GM12878 (cell line): ENCODE measurements around the gene CCSER1. TPM values are rescaled to one million over a fixed set of nuclear protein-coding genes. Genes with fewer than 3 reads are reported as not detected.

Experiments used
- BACH1 ChIP-seq: fragments of 450-650 bp; IDR thresholded peaks from 2 replicates; pipeline ENCODE4 v1.6.1; 2017; ENCODE audit warnings: mild to moderate bottlenecking, borderline replicate concordance
- CBFB ChIP-seq: IDR thresholded peaks from 2 replicates; pipeline ENCODE4 v1.6.1; 2016; ENCODE audit warnings: antibody characterized with exemption, low read depth
- CHD1 ChIP-seq: IDR thresholded peaks from 2 replicates; pipeline ENCODE4 v1.6.1; 2012; ENCODE audit warnings: low read depth, low read length, improper control_type of control experiment
- CHD2 ChIP-seq: IDR thresholded peaks from 2 replicates; pipeline ENCODE4 v1.6.1; 2011; ENCODE audit warnings: low read depth, low read length, improper control_type of control experiment, borderline replicate concordance
- EED ChIP-seq: sonication (generic); IDR thresholded peaks from 2 replicates; pipeline ENCODE4 v1.6.1; 2016; ENCODE audit warnings: antibody characterized with exemption, low read depth
- EGR1 ChIP-seq, 2 experiments: IDR thresholded peaks; 1 replicate in 1 of 2; 2 replicates in 1 of 2; pipeline ENCODE4 v1.6.1; 2011 to 2012; ENCODE audit warnings: low read depth in 2 of 2, low read length in 2 of 2, borderline replicate concordance in 1 of 2, mild to moderate bottlenecking in 1 of 2, moderate library complexity in 1 of 2
- ESRRA ChIP-seq: IDR thresholded peaks from 2 replicates; pipeline ENCODE4 v1.6.1; 2012; ENCODE audit warnings: mild to moderate bottlenecking, low read length, improper control_type of control experiment
- FOS ChIP-seq: IDR thresholded peaks from 3 replicates; pipeline ENCODE4 v1.6.1; 2011; ENCODE audit warnings: borderline replicate concordance; ENCODE audit not compliant: insufficient read length; ENCODE audit errors: extremely low read depth
- FOXK2 ChIP-seq: fragments of 450-650 bp; IDR thresholded peaks from 2 replicates; pipeline ENCODE4 v1.6.1; 2017; ENCODE audit warnings: mild to moderate bottlenecking, moderate library complexity
- IRF4 ChIP-seq: IDR thresholded peaks from 2 replicates; pipeline ENCODE4 v1.6.1; 2011; ENCODE audit warnings: low read depth, low read length
- MXI1 ChIP-seq: fragments of 150-350 bp; IDR thresholded peaks from 2 replicates; pipeline ENCODE4 v1.6.1; 2011; ENCODE audit warnings: low read depth, mild to moderate bottlenecking, inconsistent platforms, low read length, improper control_type of control experiment
- MYB ChIP-seq: fragments of 150-350 bp; IDR thresholded peaks from 2 replicates; pipeline ENCODE4 v1.6.1; 2014; ENCODE audit warnings: mild to moderate bottlenecking, low read depth, low read length, borderline replicate concordance
- NBN ChIP-seq: fragments of 450-650 bp; IDR thresholded peaks from 2 replicates; pipeline ENCODE4 v1.6.1; 2016
- NFYB ChIP-seq: IDR thresholded peaks from 2 replicates; pipeline ENCODE4 v1.6.1; 2011; ENCODE audit warnings: low read depth, mild to moderate bottlenecking, low read length, improper control_type of control experiment, moderate library complexity; ENCODE audit not compliant: insufficient read depth
- NR2F1 ChIP-seq: fragments of 450-650 bp; conservative IDR thresholded peaks from 2 replicates; pipeline ENCODE4 v1.6.1; 2017; ENCODE audit warnings: mild to moderate bottlenecking
- PAX8 ChIP-seq: fragments of 450-650 bp; IDR thresholded peaks from 2 replicates; pipeline ENCODE4 v1.6.1; 2017; ENCODE audit warnings: mild to moderate bottlenecking, moderate library complexity
- POU2F2 ChIP-seq: IDR thresholded peaks from 3 replicates; pipeline ENCODE4 v1.6.1; 2011; ENCODE audit warnings: low read depth, mild to moderate bottlenecking, low read length, borderline replicate concordance
- SIN3A ChIP-seq: IDR thresholded peaks from 2 replicates; pipeline ENCODE4 v1.6.1; 2012; ENCODE audit warnings: low read depth, low read length, improper control_type of control experiment
- SRF ChIP-seq, 2 experiments: IDR thresholded peaks; 2 replicates each; pipeline ENCODE4 v1.6.1; 2011; ENCODE audit warnings: low read depth in 2 of 2, low read length in 2 of 2, mild to moderate bottlenecking in 1 of 2, moderate library complexity in 1 of 2
- STAT1 ChIP-seq: fragments of 450-650 bp; conservative IDR thresholded peaks from 2 replicates; pipeline ENCODE4 v1.6.1; 2014; ENCODE audit warnings: antibody characterized with exemption, mild to moderate bottlenecking
- TAF1 ChIP-seq: IDR thresholded peaks from 2 replicates; pipeline ENCODE4 v1.6.1; 2011; ENCODE audit warnings: mild to moderate bottlenecking, low read depth, low read length, borderline replicate concordance
- TARDBP ChIP-seq: IDR thresholded peaks from 2 replicates; pipeline ENCODE4 v1.6.1; 2016; ENCODE audit warnings: borderline replicate concordance
- polyA plus RNA-seq, 11 experiments: library from polyadenylated mRNA; depleted of rRNA in 4 of 11; unstranded in 6 of 11; stranded (reverse) in 5 of 11; fragments of >200 nt; fragmentation: Nextera tagmentation in 4 of 11; fragmentation: Illumina TruSeq in 1 of 11; extraction: Ambion mirVana in 4 of 11; extraction: Trizol in 1 of 11; gene quantifications; 1 replicate in 1 of 11; 2 replicates in 10 of 11; pipeline versions ENCODE4 v1.2.1 to v1.2.3, GENCODE V29; 2011 to 2016; ENCODE audit warnings: inconsistent platforms in 2 of 11, missing spikeins in 2 of 11, low read depth in 1 of 11
- total RNA-seq, 4 experiments: library from RNA; depleted of rRNA in 3 of 4; stranded (reverse); fragments of >200 nt in 3 of 4; fragmentation: Illumina TruSeq in 1 of 4; extraction: Trizol in 1 of 4; gene quantifications; 2 replicates each; pipeline versions ENCODE4 v1.2.1 to v1.2.3, GENCODE V29; 2013 to 2021
- TF ChIP-seq, protein P1 (sequence below): fragments of 150-350 bp; IDR thresholded peaks from 2 replicates; pipeline ENCODE4 v1.6.1; 2014; ENCODE audit warnings: mild to moderate bottlenecking, low read depth, low read length
- TF ChIP-seq, protein P2 (sequence below): IDR thresholded peaks from 2 replicates; pipeline ENCODE4 v1.6.1; 2012; ENCODE audit warnings: low read depth, low read length, improper control_type of control experiment
- TF ChIP-seq, protein P3 (sequence below): fragments of 450-650 bp; IDR thresholded peaks from 2 replicates; pipeline ENCODE4 v1.6.1; 2016; ENCODE audit warnings: mild to moderate bottlenecking
- TF ChIP-seq, protein P4 (sequence below): IDR thresholded peaks from 2 replicates; pipeline ENCODE4 v1.6.1; 2011; ENCODE audit warnings: low read depth, mild to moderate bottlenecking, low read length, moderate library complexity, borderline replicate concordance; ENCODE audit errors: extremely low read depth
- TF ChIP-seq, protein P5 (sequence below): fragments of 450-650 bp; IDR thresholded peaks from 2 replicates; pipeline ENCODE4 v1.6.1; 2014; ENCODE audit warnings: mild to moderate bottlenecking

The CCSER1 gene
- total and polyA plus RNA-seq, 10 of the 15 experiments (the other 5 are each of a cell fraction or from before 2014, with no cell fraction given), result 0.22 to 2.7 (median 1.0) TPM

DNA sequence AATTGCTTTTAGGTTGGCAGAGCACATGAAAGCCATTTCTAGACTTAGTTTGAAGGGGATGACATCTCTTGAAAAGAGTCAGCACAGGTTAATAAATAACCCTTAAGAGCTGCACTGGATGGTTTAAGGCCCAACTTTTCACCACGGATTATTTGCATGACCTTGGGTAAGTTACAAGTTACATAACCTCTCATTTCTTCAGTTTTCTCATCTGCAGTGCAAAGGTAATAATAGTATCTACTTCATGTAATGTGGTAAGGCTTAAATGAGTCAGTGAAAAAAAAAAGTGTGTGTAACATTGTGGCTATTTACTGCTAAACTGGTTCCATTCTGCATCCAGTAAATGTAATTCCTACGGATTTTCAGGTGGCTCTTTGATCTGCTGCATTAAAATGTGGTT lies 715.8 kb downstream of the CCSER1 start (continued):
- TF ChIP-seq, protein P1, sequence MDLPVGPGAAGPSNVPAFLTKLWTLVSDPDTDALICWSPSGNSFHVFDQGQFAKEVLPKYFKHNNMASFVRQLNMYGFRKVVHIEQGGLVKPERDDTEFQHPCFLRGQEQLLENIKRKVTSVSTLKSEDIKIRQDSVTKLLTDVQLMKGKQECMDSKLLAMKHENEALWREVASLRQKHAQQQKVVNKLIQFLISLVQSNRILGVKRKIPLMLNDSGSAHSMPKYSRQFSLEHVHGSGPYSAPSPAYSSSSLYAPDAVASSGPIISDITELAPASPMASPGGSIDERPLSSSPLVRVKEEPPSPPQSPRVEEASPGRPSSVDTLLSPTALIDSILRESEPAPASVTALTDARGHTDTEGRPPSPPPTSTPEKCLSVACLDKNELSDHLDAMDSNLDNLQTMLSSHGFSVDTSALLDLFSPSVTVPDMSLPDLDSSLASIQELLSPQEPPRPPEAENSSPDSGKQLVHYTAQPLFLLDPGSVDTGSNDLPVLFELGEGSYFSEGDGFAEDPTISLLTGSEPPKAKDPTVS, result no peak
- TF ChIP-seq MXI1 (no peak), POU2F2 (no peak), STAT1 (no peak), EGR1 (IDR thresholded peaks at IDR 0.05; ENCODE audit: borderline replicate concordance in 1 of 2, low read depth in 2 of 2, low read length in 2 of 2) (no peak), CBFB (no peak), PAX8 (no peak), SRF (IDR thresholded peaks at IDR 0.05; ENCODE audit: low read depth in 2 of 2, low read length in 2 of 2) (no peak), IRF4 (no peak), EED (no peak), NFYB (no peak), FOXK2 (no peak), NR2F1 (peak; percentile 56; the same call in 1 of the 2 replicates), CHD1 (no peak), ESRRA (no peak), BACH1 (peak; percentile 42; the same call in 1 of the 2 replicates), MYB (no peak), SIN3A (no peak), FOS (no peak), CHD2 (no peak), TAF1 (no peak), TARDBP (no peak), NBN (peak; percentile 71; the same call in 1 of the 2 replicates)
- TF ChIP-seq, protein P2, sequence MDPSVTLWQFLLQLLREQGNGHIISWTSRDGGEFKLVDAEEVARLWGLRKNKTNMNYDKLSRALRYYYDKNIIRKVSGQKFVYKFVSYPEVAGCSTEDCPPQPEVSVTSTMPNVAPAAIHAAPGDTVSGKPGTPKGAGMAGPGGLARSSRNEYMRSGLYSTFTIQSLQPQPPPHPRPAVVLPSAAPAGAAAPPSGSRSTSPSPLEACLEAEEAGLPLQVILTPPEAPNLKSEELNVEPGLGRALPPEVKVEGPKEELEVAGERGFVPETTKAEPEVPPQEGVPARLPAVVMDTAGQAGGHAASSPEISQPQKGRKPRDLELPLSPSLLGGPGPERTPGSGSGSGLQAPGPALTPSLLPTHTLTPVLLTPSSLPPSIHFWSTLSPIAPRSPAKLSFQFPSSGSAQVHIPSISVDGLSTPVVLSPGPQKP, result no peak
- TF ChIP-seq, protein P3, sequence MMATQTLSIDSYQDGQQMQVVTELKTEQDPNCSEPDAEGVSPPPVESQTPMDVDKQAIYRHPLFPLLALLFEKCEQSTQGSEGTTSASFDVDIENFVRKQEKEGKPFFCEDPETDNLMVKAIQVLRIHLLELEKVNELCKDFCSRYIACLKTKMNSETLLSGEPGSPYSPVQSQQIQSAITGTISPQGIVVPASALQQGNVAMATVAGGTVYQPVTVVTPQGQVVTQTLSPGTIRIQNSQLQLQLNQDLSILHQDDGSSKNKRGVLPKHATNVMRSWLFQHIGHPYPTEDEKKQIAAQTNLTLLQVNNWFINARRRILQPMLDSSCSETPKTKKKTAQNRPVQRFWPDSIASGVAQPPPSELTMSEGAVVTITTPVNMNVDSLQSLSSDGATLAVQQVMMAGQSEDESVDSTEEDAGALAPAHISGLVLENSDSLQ, result 0 out of 2 replicates have a peak, but pooled peaks have one; percentile 17
- TF ChIP-seq, protein P4, sequence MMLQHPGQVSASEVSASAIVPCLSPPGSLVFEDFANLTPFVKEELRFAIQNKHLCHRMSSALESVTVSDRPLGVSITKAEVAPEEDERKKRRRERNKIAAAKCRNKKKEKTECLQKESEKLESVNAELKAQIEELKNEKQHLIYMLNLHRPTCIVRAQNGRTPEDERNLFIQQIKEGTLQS, result no peak
- TF ChIP-seq, protein P5, sequence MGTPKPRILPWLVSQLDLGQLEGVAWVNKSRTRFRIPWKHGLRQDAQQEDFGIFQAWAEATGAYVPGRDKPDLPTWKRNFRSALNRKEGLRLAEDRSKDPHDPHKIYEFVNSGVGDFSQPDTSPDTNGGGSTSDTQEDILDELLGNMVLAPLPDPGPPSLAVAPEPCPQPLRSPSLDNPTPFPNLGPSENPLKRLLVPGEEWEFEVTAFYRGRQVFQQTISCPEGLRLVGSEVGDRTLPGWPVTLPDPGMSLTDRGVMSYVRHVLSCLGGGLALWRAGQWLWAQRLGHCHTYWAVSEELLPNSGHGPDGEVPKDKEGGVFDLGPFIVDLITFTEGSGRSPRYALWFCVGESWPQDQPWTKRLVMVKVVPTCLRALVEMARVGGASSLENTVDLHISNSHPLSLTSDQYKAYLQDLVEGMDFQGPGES, result no peak
